H1 (cell line): Measurements from ENCODE around the gene ZNF598. TPM values are rescaled to one million over a fixed set of nuclear protein-coding genes. Genes with fewer than 3 reads are reported as not detected.

Experiments used
- CTCF ChIA-PET: fragments of 300-600 bp; sonication (Branson Sonifier 250); formaldehyde crosslinking; loops from one replicate; lab custom pipeline; 2021; ENCODE audit not compliant: partially characterized antibody; lab: Charles Lee
- POLR2A ChIA-PET: fragments of 300-600 bp; sonication (Branson Sonifier 250); formaldehyde crosslinking; loops from one replicate; lab custom pipeline; 2021; ENCODE audit warnings: inconsistent platforms; ENCODE audit not compliant: partially characterized antibody; lab: Charles Lee
- DNase-seq, 2 experiments: peaks; one replicate each; pipeline versions ENCODE4 v3.0.0 to v3.0.0-alpha.2; 2010 to 2022; ENCODE audit warnings: low spot score in 2 of 2, low read depth in 1 of 2, mixed read lengths in 1 of 2
- FAIRE-seq: peaks from 2 replicates; lab custom pipeline; 2011; peaks lifted over from hg19 to GRCh38; lab: Jason Lieb, UNC
- H2AFZ ChIP-seq: 2 replicates; pipeline ENCODE4 v1.8.1; 2012; ENCODE audit warnings: low read length, inconsistent platforms
- H2AK5ac ChIP-seq: 2 replicates; pipeline ENCODE4 v1.6.1; 2013; ENCODE audit warnings: low read depth, low read length
- H2BK120ac ChIP-seq: replicated peaks from 2 replicates; pipeline ENCODE3; 2013; ENCODE audit warnings: low read depth, low read length, inconsistent platforms
- H2BK12ac ChIP-seq: 2 replicates; pipeline ENCODE4 v1.6.1; 2013; ENCODE audit warnings: low read depth, low read length
- H2BK15ac ChIP-seq: 2 replicates; pipeline ENCODE4 v1.6.1; 2013; ENCODE audit warnings: low read length
- H2BK20ac ChIP-seq: 2 replicates; pipeline ENCODE4 v1.6.1; 2013; ENCODE audit warnings: low read length
- H2BK5ac ChIP-seq: 2 replicates; pipeline ENCODE4 v1.6.1; 2013; ENCODE audit warnings: low read depth, low read length
- H3K14ac ChIP-seq: 2 replicates; pipeline ENCODE4 v1.6.1; 2013; ENCODE audit warnings: inconsistent platforms; ENCODE audit not compliant: insufficient read length
- H3K18ac ChIP-seq: 2 replicates; pipeline ENCODE4 v1.6.1; 2013; ENCODE audit warnings: low read length; ENCODE audit errors: extremely low read depth
- H3K23ac ChIP-seq: 2 replicates; pipeline ENCODE4 v1.6.1; 2013; ENCODE audit warnings: inconsistent platforms; ENCODE audit not compliant: insufficient read length
- H3K23me2 ChIP-seq: 2 replicates; pipeline ENCODE4 v1.6.1; 2013; ENCODE audit warnings: low read depth, low read length
- H3K27ac ChIP-seq: 2 replicates; pipeline ENCODE4 v1.6.1; 2011; ENCODE audit warnings: low read depth, low read length, inconsistent platforms
- H3K27me3 ChIP-seq, 4 experiments: replicated peaks in 1 of 4; 1 replicate in 1 of 4; 2 replicates in 3 of 4; pipeline versions ENCODE4 v1.6.1 to v1.8.1; 2011 to 2013; ENCODE audit warnings: low read length in 3 of 4, mild to moderate bottlenecking in 3 of 4, inconsistent platforms in 2 of 4, mixed read lengths in 2 of 4, moderate library complexity in 1 of 4; ENCODE audit not compliant: control insufficient read depth in 3 of 4, insufficient read depth in 3 of 4; ENCODE audit errors: extremely low read depth in 1 of 4
- H3K36me3 ChIP-seq, 4 experiments: 2 replicates each; pipeline versions ENCODE4 v1.6.1 to v1.8.1; 2011 to 2013; ENCODE audit warnings: mild to moderate bottlenecking in 4 of 4, low read length in 3 of 4, moderate library complexity in 2 of 4, control low read depth in 1 of 4, inconsistent platforms in 1 of 4; ENCODE audit not compliant: insufficient read depth in 4 of 4, control insufficient read depth in 2 of 4
- H3K4ac ChIP-seq: replicated peaks from 2 replicates; pipeline ENCODE3; 2013; ENCODE audit warnings: low read length, low read depth, mixed read lengths, inconsistent platforms; ENCODE audit not compliant: insufficient read length
- H3K4me1 ChIP-seq, 4 experiments: replicated peaks in 1 of 4; 1 replicate in 1 of 4; 2 replicates in 3 of 4; pipeline versions ENCODE4 v1.6.1 to v1.8.1; 2011 to 2013; ENCODE audit warnings: low read length in 3 of 4, inconsistent platforms in 2 of 4, mixed read lengths in 1 of 4; ENCODE audit not compliant: insufficient read depth in 4 of 4, control insufficient read depth in 3 of 4
- H3K4me2 ChIP-seq, 2 experiments: 2 replicates each; pipeline versions ENCODE4 v1.6.1 to v1.8.1; 2011 to 2013; ENCODE audit warnings: low read depth in 2 of 2, low read length in 2 of 2, control low read depth in 1 of 2, inconsistent platforms in 1 of 2, mild to moderate bottlenecking in 1 of 2; ENCODE audit not compliant: insufficient read depth in 1 of 2
- H3K4me3 ChIP-seq, 4 experiments: fragments of 200-600, 300-600 bp in 1 of 4; sonication (generic), shearing (Covaris generic), sonication (Bioruptor Twin) in 1 of 4; 2 replicates each; pipeline versions ENCODE4 v1.5.1 to v1.8.1; 2011 to 2016; ENCODE audit warnings: low read length in 4 of 4, low read depth in 3 of 4, control low read depth in 2 of 4, inconsistent platforms in 2 of 4, mild to moderate bottlenecking in 2 of 4, mixed read lengths in 1 of 4, moderate library complexity in 1 of 4; ENCODE audit not compliant: insufficient read depth in 2 of 4; ENCODE audit errors: extremely low read depth in 1 of 4
- H3K56ac ChIP-seq: replicated peaks from 2 replicates; pipeline ENCODE3; 2013; ENCODE audit warnings: low read depth, mild to moderate bottlenecking, mixed read lengths, low read length, inconsistent platforms; ENCODE audit not compliant: insufficient read length
- H3K79me1 ChIP-seq: 2 replicates; pipeline ENCODE4 v1.6.1; 2013; ENCODE audit warnings: low read depth, low read length, control low read depth
- H3K79me2 ChIP-seq, 2 experiments: 2 replicates each; pipeline versions ENCODE4 v1.6.1 to v1.8.1; 2012 to 2013; ENCODE audit warnings: low read length in 2 of 2, mild to moderate bottlenecking in 2 of 2, inconsistent platforms in 1 of 2; ENCODE audit not compliant: insufficient read depth in 2 of 2, control insufficient read depth in 1 of 2
- H3K9ac ChIP-seq, 4 experiments: replicated peaks in 1 of 4; 1 replicate in 1 of 4; 2 replicates in 3 of 4; pipeline versions ENCODE4 v1.6.1 to v1.8.1; 2011 to 2013; ENCODE audit warnings: low read depth in 3 of 4, low read length in 3 of 4, control low read depth in 2 of 4, mild to moderate bottlenecking in 2 of 4, moderate library complexity in 2 of 4, inconsistent platforms in 1 of 4; ENCODE audit errors: extremely low read depth in 1 of 4
- H3K9me3 ChIP-seq, 2 experiments: 2 replicates each; pipeline versions ENCODE4 v1.6.1 to v1.8.1; 2012 to 2013; ENCODE audit warnings: mild to moderate bottlenecking in 2 of 2, moderate library complexity in 2 of 2, control low read depth in 1 of 2, inconsistent platforms in 1 of 2, low read depth in 1 of 2, low read length in 1 of 2, mixed read lengths in 1 of 2; ENCODE audit not compliant: insufficient read depth in 2 of 2
- H4K20me1 ChIP-seq, 2 experiments: replicated peaks in 1 of 2; 2 replicates each; pipeline versions ENCODE3 to v1.8.1; 2011 to 2013; ENCODE audit warnings: inconsistent platforms in 2 of 2, low read length in 2 of 2, mild to moderate bottlenecking in 1 of 2; ENCODE audit not compliant: insufficient read depth in 2 of 2, control insufficient read depth in 1 of 2
- H4K5ac ChIP-seq: 2 replicates; pipeline ENCODE4 v1.6.1; 2013; ENCODE audit warnings: low read length, low read depth, mixed read lengths, inconsistent platforms; ENCODE audit not compliant: insufficient read length
- H4K8ac ChIP-seq: 2 replicates; pipeline ENCODE4 v1.8.0; 2013; ENCODE audit warnings: mild to moderate bottlenecking, moderate library complexity, low read length, inconsistent platforms; ENCODE audit not compliant: insufficient read depth; ENCODE audit errors: extremely low read depth
- H4K91ac ChIP-seq: replicated peaks from 2 replicates; pipeline ENCODE3; 2013; ENCODE audit warnings: low read length, mixed read lengths, inconsistent platforms; ENCODE audit not compliant: insufficient read length
- CHD1 ChIP-seq: IDR thresholded peaks from 2 replicates; pipeline ENCODE4 v1.6.1; 2012; ENCODE audit warnings: low read depth, low read length, improper control_type of control experiment
- E2F6 ChIP-seq: IDR thresholded peaks from 2 replicates; pipeline ENCODE4 v1.6.1; 2012; ENCODE audit warnings: inconsistent platforms
- EP300 ChIP-seq, 2 experiments: IDR thresholded peaks; 1 replicate in 1 of 2; 2 replicates in 1 of 2; pipeline ENCODE4 v1.6.1; 2011 to 2012; ENCODE audit warnings: low read depth in 2 of 2, low read length in 2 of 2, mild to moderate bottlenecking in 2 of 2, borderline replicate concordance in 1 of 2, inconsistent platforms in 1 of 2, moderate library complexity in 1 of 2
- POLR2A ChIP-seq, 2 experiments: IDR thresholded peaks; 1 replicate in 1 of 2; 2 replicates in 1 of 2; pipeline ENCODE4 v1.6.1; 2011; ENCODE audit warnings: low read depth in 2 of 2, low read length in 2 of 2, mild to moderate bottlenecking in 2 of 2; ENCODE audit errors: control extremely low read depth in 1 of 2
- TAF1 ChIP-seq: IDR thresholded peaks from 2 replicates; pipeline ENCODE4 v1.6.1; 2011; ENCODE audit warnings: mild to moderate bottlenecking, low read depth, low read length
- WGBS, 2 experiments: shearing (Covaris generic) in 1 of 2; methylation state at CpG; one replicate each; pipeline versions ENCODE4 v1.1.6 to v1.1.7; 2013 to 2015; ENCODE audit warnings: low lambda C conversion rate in 2 of 2, mixed read lengths in 2 of 2, inconsistent platforms in 1 of 2, low coverage in 1 of 2, missing lambda C conversion rate in 1 of 2; ENCODE audit not compliant: insufficient replicate concordance in 2 of 2, insufficient coverage in 1 of 2, insufficient read length in 1 of 2; ENCODE audit errors: extremely low coverage in 1 of 2, missing lambda C conversion rate in 1 of 2; 5-methylcytosine and 5-hydroxymethylcytosine counted together
- polyA plus RNA-seq, 7 experiments: library from polyadenylated mRNA; depleted of rRNA in 3 of 7; stranded (reverse) in 5 of 7; unstranded in 2 of 7; fragments of >200 nt in 5 of 7; fragments of 200-250 nt in 2 of 7; gene quantifications; 1 replicate in 5 of 7; 2 replicates in 1 of 7; 4 replicates in 1 of 7; pipeline versions ENCODE4 v1.2.1 to v1.2.3, GENCODE V29; 2011 to 2013; ENCODE audit warnings: missing spikeins in 2 of 7, mixed read lengths in 2 of 7
- total RNA-seq: library from RNA; stranded (reverse); fragmentation: NEBNext Ultra II Directional; extraction: Animal tissue kit (Norgen Biotek cat#: 25700); gene quantifications from 2 replicates; pipeline ENCODE4 v1.2.1, GENCODE V29; 2021

The ZNF598 gene
- total and polyA plus RNA-seq, 2 of the 8 experiments (the other 6 are each of a cell fraction or from before 2014, with no cell fraction given): 29.3 to 47.6 TPM

- Histone ChIP-seq H3K27me3 (peaks cover 4 to 37% (median 24%) of the 10 kb centered on the region in 4 experiments), H3K9ac (peak within 1 kb of the TSS in 3 of 4 experiments; percentile 0 to 8 (median 2); a peak in 2 of 7 replicates), H3K23me2 (peaks cover 26% of the 10 kb centered on the region; the same call in 1 of the 2 replicates), H3K4ac (peak within 1 kb of the TSS; percentile 5), H4K8ac (peak within 1 kb of the TSS; percentile 62; the same call in 1 of the 2 replicates), H3K9me3 (no peaks in the 10 kb centered on the region), H3K14ac (no peak within 1 kb of the TSS), H2AFZ (no peak within 1 kb of the TSS), H3K27ac (no peak within 1 kb of the TSS; the same call in 1 of the 2 replicates), H3K4me1 (peaks cover 0 to 34% (median 20%) of the 10 kb centered on the region in 4 experiments; a peak in 6 of 7 replicates), H4K91ac (peak within 1 kb of the TSS; percentile 11), H3K18ac (peak within 1 kb of the TSS; percentile 51), H4K5ac (no peak within 1 kb of the TSS), H3K4me3 (peak within 1 kb of the TSS; percentile 36 to 77 (median 60)), H2AK5ac (peak within 1 kb of the TSS; percentile 60; the same call in 1 of the 2 replicates), H3K79me1 (no peaks in the 10 kb centered on the region), H3K23ac (no peak within 1 kb of the TSS), H2BK20ac (0 out of 2 replicates have a peak within 1 kb of the TSS, but pooled peaks have one; percentile 61), H2BK120ac (no peak within 1 kb of the TSS), H3K4me2 (peak within 1 kb of the TSS; percentile 83 to 96), H2BK5ac (no peak within 1 kb of the TSS), H2BK15ac (peak within 1 kb of the TSS; percentile 81; the same call in 1 of the 2 replicates), H2BK12ac (peak within 1 kb of the TSS; percentile 53; the same call in 1 of the 2 replicates), H3K36me3 (peaks cover 2 to 5% (median 3%) of the 10 kb centered on the region in 4 experiments; a peak in 3 of 8 replicates), H3K79me2 (peaks cover 0 to 9% of the 10 kb centered on the region in 2 experiments; a peak in 1 of 4 replicates), H4K20me1 (peaks cover 7 to 10% of the 10 kb centered on the region in 2 experiments), H3K56ac (no peak within 1 kb of the TSS)
- ChIA-PET POLR2A (interaction anchor here (0.7 to 28.2 kb wide), 9 partner anchors 9 to 166 kb away, joined by 3 to 736 read pairs (median 4); partner anchors contain the start of genes NDUFB10, NOXO1, RNF151 and RPS2), CTCF (interaction anchor here (0.5 to 6.8 kb wide), 2 partner anchors 15 to 666 kb away, joined by 3 to 55 read pairs; no protein-coding TSS in a partner anchor)
- FAIRE-seq (no peak), DNase-seq (peak in 1 of 2 experiments; percentile 72)
- 28% methylated on average over 15 of the region's 67 CpGs; no CpG with 5 or more reads in 1 of the 2 experiments for WGBS, 2 experiments
- TF ChIP-seq EP300 (IDR thresholded peaks at IDR 0.05; ENCODE audit: borderline replicate concordance in 1 of 2, low read depth in 2 of 2, low read length in 2 of 2) (no peak), CHD1 (no peak), E2F6 (no peak), POLR2A (IDR thresholded peaks at IDR 0.05; ENCODE audit: control extremely low read depth in 1 of 2, low read depth in 2 of 2, low read length in 2 of 2) (no peak), TAF1 (0 out of 2 replicates have a peak, but pooled peaks have one; percentile 28)
These were observed 20.2 kb downstream of the ZNF598 start, which contains the start of gene SYNGR3 for GRCh38 chr16:1989209-1990100. TSS of gene SYNGR3 (plus strand) at chr16:1989970. CDS start at chr16:1990103, 133 bp downstream.
